SKM-1 (cell line): ENCODE measurements around the gene MLYCD.
A peak's percentile ranks its signal among the peaks of the same experiment; 100 is the strongest.

Experiments used
- DNase-seq: peaks from one replicate; lab custom pipeline; 2025; ENCODE audit not compliant: unreplicated experiment; lab: John Stamatoyannopoulos, UW

MLYCD gene

GRCh38 chr16:83898463-83899271, at the start of gene MLYCD:
Gene MLYCD (plus strand): TSS chr16:83899115. CDS start chr16:83899145, 30 bp downstream.
- peak; percentile 57 for DNase-seq

GRCh38 chr16:83849421-83849820, 49.5 kb upstream of the MLYCD start:
- no peak for DNase-seq

- DNase-seq = no peak
Measured at GRCh38 chr16:83850947-83851346, 48.0 kb upstream of the MLYCD start.

GRCh38 chr16:83851473-83851872, 47.4 kb upstream of the MLYCD start:
- no peak for DNase-seq

- DNase-seq = no peak
Measured at GRCh38 chr16:83852774-83853173, 46.1 kb upstream of the MLYCD start.

- DNase-seq = no peak
Measured at GRCh38 chr16:83853834-83854233, 45.1 kb upstream of the MLYCD start.

- DNase-seq = no peak
Measured at GRCh38 chr16:83854420-83854819, 44.5 kb upstream of the MLYCD start.

GRCh38 chr16:83856792-83857191, 42.1 kb upstream of the MLYCD start:
- DNase-seq = no peak

GRCh38 chr16:83859265-83859664, 39.6 kb upstream of the MLYCD start:
- no peak for DNase-seq

GRCh38 chr16:83862661-83863060, 36.3 kb upstream of the MLYCD start:
- DNase-seq = no peak

GRCh38 chr16:83863682-83864081, 35.2 kb upstream of the MLYCD start:
- DNase-seq = no peak

- no peak for DNase-seq
Measured at GRCh38 chr16:83870830-83871229, 28.1 kb upstream of the MLYCD start.

GRCh38 chr16:83878838-83879237, 20.1 kb upstream of the MLYCD start:
- peak; percentile 17 for DNase-seq

- no peak for DNase-seq
Measured at GRCh38 chr16:83882163-83882885, 16.6 kb upstream of the MLYCD start.

- DNase-seq = no peak
Measured at GRCh38 chr16:83886199-83886971, 12.5 kb upstream of the MLYCD start.

- DNase-seq = no peak
Measured at GRCh38 chr16:83887080-83887479, 11.8 kb upstream of the MLYCD start.

GRCh38 chr16:83887564-83887963, 11.4 kb upstream of the MLYCD start:
- DNase-seq = no peak

GRCh38 chr16:83888672-83889044, 10.3 kb upstream of the MLYCD start:
- DNase-seq = no peak

GRCh38 chr16:83890359-83890758, 8.6 kb upstream of the MLYCD start:
- DNase-seq = no peak

- DNase-seq = no peak
Measured at GRCh38 chr16:83891742-83892141, 7.2 kb upstream of the MLYCD start.

- DNase-seq = no peak
Measured at GRCh38 chr16:83895243-83895642, 3.7 kb upstream of the MLYCD start.

GRCh38 chr16:83895942-83896341, 3.0 kb upstream of the MLYCD start:
- no peak for DNase-seq
